Stimulated activated CD8-positive, alpha-beta memory T cell treated with anti-CD3 and anti-CD28 coated beads, Interleukin-12 subunit alpha, Interleukin-12 subunit beta, amount 100 ng/mL, for 4 hours (primary cell): ENCODE data around the gene TOX2.

ENCODE experiments used
- DNase-seq: peaks from one replicate; pipeline ENCODE4 v3.0.0-alpha.2; 2020; ENCODE audit warnings: low read depth

TOX2 gene

DNA sequence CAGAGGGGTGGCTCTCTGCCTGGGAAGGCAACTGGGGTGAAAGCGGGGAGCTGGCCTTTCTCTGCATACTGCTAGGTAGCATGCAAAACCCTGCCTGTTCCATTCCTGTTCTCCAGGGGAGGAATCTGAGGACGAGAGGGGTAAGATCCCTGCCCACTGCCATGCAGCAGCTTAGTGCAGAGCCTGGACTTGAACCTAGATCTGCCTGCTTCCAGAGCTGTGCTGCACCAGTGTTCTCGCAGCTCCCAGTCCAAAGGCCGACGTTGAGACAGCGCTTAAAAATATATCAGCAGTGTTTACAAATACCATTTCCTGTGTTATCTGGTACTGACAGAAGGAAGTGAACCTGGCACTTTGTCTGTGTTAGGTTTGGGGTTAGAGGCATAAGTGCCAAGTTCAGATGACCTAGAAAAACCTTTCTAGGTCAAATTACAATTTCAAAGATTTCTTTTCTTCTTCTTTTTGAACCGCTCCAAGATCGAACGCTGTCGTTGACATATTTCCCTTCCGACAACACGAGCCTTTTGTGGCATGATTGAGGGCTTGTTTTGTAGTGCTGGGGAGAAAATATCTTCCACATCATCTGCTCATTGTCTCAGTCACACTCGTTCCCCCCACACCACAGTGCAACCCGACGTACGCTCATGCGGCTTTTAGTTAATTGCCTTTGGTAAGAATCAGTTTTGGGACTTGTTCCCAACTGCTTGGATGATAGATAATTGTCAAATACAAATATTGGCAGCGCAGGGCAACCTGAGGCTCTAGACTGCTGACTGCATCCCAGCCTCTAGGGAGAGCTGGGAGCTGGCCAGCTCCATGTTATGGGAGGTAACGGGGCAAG lies 44.6 kb downstream of the TOX2 start:
- no peak for DNase-seq

DNA sequence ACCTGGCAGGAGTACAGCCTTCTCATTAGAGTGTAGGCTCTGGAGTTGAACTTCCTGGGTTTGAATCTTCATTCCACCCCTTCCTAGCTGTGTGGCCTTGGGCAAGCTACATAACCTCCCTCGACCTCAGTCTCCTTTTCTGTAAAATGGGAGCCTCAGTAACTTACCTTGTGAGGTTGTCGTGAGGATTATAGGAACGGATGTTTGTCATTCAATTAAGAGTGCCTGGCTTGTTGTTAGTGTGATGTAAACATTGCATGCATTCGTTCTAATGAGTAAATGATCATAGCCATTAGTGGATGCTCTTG lies 45.2 kb downstream of the TOX2 start:
- no peak for DNase-seq

DNA sequence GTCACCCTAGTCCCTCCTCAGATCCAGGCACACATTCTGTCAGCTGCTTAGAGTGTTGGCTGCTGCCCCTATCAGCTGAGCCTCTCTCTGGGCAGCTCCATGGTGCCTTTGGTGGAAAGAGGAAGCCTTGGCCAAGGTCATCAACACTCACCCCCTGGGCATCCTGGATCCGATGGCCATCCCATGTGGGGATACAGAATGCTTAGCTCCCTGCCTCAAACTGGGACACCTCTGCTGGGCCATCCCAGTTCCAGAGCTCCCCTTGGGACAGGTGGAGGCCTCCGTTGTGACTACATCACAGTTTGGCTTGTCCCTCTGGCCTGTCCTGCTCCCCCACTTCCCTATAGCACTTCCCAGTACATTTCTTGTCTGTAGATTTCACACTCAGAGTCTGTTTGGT lies 45.6 kb downstream of the TOX2 start:
- no peak for DNase-seq

DNA sequence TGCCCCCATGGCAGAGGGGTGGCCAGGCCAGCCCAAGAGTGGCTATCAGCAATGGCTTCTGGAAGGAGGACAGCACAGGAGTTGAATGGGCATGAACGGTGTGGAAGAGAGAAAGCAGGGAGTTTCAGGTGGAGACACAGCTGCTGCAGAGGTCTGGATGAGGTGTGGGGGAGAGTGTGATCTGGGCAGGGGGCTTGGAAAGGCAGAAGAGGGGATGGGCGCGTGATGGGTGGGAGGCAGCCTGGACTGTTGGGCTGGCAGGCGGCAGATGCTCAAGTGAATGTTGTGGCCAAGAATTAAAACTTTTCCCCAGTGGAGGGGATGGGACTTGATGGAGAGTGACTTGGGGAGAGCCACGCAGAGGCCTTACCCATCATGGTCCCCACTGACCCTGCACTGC lies 46.5 kb downstream of the TOX2 start:
- no peak for DNase-seq

DNA sequence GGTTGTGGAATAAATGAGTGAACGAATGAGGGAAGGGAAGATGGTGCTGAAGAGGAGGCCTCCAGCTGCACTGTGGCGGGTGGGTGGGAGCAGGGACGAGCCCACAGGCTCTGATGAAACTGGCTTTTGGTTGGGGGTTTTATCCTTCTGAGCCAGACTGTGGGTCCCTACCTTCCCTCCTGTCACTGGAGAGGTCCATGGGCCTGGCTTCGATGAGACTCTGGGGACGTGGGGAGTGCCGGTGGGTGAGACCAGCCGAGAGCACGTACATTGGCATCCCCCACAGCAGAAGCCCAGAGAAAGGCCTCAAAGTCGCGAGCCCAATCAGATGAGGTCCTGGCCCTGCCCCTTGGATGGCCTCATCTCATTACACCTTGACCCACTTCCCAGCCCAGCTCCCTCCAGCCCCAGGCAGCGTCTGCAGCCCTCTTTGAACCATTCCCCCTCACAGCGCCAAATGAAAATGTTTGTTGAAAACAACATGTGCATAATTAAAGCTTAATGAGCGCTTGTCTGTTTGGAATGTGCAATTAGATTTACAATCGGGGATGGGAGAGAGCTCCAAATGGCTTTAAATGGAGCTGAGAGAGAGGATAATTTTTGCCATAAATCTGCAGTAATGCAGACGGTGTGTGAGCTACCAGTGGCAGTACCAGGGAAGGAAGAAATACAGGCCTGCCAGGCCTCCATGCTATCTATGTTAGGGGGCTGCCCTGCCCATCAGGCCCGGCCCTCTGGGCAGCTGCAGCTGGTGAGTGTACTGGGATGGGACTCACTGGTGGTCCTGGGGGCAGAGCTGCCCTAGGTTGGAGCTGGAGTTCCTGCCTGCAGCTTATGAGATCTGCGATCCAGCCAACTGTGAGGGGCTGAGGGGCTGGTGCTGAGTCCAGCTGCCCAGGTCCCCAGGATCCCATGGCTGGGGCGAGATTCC lies 47.2 kb downstream of the TOX2 start:
- no peak for DNase-seq

DNA sequence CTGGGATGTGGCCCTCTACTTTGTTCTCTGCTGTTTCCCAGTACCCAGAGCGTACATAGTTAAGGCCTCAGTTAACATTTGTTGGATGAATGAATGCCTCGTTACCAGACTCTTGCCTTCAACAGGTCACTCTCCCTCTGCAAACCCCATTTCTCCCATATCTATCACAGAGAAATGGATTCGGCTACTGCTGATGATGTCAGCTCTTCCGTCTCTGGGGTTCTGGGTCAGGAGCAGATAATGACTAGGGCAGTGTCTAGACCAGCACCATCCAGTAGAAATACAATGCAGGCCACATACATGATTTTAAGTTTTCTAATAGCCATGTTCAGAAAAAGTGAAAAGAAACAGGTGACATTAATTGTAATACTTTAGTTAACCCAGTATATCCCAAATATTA lies 47.9 kb downstream of the TOX2 start:
- DNase-seq, result no peak

DNA sequence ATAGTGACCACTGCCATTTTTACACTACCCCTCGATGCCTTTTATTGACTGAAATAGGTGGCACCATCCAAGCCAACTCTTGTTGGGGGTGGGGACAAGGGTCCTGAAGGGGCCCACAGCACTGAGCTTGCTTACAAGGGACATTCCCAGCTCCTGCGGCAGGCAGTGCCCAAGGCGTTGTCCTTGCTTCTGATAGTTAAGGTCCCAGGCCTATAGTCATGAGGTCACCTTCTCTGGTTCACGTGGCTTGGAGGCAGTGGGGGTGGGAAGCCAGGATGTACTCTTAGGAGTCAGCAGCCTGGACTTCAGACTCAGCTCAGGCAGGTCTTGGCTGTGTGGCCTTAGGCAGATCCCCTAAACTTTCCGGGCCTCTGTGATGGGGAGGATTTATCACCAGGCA lies 48.6 kb downstream of the TOX2 start:
- no peak for DNase-seq

DNA sequence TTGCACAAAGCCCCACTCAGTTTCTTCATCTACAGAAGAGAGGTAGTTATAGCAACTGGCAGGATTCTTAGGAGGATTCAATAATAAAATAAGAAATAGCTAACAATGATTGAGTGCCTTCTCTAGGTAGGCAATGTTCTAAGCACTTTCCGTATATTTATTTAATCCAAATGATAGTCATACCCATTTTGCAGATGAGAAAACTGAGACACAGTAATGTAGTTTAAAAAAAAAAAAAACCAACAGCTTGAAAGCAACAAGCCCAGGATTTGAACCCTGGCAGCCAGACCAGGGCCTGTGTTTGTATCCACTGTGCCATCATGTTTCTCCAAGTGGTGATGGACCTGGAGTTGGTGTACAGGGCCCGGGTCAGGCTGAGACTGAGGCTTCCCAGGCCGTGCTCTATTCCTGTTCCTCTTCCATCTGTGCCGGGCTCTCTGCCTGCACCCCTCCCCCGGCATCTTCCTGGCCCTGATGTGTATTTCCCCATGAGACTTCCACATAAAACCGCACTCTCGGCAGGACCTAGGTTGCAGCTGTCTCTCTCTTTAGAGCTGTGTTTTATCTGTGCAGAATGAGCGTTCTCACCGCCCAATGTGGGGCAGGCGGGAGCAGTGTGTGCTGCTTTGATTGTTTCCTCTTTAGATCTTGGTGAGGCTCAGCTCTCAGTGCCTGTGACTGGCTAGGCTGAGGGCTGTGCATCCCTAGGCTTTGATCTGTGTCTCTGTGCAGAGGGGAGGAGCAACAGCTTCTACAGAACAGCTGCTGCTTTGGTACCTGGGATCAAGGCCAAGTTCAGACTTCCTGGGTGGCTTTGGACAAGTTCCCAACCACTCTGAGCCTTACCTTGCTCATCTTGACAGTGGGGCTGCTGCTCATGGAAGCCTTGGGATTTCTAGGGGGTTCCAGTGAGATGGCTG lies 49.5 kb downstream of the TOX2 start:
- DNase-seq, result no peak

DNA sequence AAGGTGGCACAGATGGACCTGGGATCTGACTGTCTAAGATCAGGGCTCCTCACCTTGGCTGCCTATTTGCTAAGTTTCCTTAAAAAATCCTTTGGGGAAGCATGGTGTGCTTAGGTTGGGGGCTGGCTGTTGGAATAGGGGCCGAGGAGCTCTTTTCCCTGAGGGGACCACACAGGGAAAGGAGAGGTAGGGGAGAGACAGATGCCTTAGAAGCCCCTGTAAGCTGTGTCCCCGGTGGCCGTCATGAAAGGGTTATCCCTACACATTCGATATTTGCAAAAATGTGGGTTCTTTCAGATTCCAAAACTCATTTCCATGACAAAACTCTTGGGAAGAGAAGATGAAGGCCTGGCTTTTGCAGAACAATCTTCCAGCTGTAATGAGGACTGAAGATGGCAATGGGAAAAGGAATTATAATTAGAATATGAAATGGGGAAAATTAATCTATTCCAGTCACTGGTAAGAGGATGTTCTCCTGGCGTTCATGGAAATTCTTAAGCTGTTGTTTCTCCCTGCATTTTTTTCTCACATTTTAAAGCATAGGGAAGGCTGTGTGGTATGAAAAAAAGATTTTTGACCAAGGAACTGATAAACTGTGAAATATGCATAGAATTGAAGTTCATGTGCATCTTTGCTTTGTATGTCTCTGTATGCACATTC lies 53.8 kb downstream of the TOX2 start:
- DNase-seq, result no peak

DNA sequence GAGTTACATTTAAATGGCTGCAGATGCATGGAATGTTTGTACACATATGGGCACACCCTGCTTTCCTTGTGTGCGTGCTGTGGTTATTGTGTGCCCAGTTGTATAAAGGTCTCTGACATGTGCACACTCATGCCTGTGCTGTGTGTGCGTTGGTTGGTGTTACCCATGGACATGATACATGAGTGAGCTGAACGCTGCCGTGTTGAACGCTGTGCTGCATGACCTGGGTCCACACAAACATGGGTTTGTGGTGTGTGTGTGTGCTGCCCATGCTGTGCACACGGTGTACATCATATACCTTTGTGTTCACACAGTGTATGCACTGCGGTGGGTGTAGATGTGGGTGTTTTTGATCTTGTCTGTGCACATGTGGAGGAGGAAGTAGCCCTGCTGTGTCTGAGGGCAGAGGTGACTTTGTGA lies 54.4 kb downstream of the TOX2 start:
- DNase-seq, result no peak

DNA sequence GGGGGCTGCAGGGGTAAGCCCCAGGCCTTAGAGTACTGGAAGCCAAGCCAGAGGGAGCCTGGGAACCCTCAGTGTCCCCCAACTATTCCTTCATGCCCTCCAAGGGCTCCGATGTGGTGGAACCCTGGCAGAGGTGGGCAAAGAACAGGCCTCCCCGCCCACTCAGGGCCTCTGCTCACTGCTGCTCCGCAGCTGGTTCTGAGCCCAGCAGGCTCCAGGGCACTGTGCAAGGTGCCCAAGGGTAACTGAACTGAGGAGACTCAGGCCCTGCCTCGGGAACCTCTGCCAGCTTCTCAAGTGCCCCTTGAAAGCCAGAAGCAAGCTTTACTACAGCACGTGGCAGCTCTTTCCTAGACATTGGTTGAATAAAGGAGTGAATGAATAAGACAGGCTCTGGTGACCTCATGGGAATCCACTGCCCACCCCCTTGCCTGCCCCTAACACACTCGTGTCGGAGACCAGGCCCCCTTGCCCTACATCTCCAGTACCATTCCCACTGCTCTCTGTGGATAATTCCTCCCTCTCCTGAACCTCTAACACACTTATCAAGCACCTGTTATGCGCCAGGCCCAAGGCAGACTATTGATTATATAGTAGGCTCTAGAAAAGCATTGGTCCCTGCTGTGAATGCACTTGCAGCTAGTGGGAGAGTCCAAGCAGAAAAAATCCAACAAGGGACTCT lies 55.0 kb downstream of the TOX2 start:
- DNase-seq, result no peak

DNA sequence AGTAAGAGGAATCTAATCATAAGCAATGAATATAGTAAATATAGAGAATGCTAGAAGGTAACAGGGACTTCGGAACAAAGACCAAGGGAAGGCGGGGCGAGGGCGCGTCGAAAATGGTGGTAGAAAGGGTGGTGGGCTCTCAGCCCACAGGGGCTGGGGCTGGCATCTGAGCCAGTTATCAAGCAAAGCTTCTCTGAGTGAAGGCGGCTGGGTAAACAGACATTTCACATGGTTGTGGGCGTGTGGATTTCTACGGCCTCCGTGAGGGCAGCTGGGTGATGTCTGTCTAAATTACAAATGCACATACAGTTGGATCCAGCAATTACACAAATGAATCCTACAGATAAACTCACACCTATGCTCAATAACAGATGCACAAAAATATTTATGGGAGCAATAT lies 56.6 kb downstream of the TOX2 start:
- no peak for DNase-seq

DNA sequence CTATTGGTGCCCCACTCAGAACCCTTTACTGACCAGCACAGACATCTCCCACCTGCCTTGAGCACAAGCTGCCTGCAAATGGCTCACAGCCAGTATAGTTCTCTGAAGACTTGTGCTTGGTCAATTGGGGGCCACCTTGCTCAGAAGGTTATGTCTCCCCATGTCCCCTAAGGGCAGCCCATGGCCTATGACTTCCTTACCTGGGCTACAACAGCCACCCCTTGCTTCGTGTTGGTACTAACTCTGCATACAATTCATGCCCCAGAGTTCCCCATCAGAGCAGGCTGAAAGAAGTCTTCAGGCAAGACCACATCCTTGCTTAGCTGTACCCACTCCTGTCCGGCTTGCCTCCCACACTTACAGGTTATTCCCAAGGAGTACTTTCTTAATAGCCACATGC lies 57.4 kb downstream of the TOX2 start:
- no peak for DNase-seq

DNA sequence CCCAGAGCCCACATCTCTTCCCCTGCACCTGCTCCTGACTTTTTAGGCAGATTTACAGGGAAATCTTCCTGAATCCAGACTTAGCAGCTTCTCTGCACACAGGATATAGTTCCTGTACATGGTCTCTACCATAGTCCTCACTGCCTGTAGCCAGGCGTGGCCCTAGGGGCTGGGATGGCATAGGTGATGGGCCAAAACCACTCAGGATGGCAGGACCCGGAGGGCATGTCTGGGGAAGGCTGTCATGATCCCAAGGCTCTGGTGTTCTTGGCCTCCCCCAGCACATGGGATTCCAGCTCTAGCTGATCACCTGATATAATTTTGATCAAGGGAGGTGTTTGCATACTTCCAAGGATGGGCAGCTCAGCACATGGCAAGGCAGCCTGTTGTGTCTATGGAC lies 58.0 kb downstream of the TOX2 start:
- DNase-seq, result no peak

DNA sequence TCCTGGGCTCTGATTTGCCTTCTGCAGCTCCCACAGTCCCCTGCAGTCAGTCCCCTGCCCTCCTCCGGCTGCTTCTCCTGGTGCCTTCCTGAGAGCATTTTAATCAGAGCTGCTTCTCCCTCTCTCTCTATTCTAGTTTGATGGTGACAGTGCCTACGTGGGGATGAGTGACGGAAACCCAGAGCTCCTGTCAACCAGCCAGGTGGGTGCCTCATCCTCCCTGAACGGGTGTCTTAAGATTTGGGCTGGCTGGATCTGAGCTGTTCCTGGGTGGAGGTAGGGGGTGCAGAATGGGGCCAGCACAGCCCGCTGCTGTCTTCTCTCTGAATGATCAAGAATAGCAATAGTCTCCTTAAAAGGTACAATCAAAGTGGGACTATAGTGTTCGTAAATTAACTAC lies 58.6 kb downstream of the TOX2 start:
- no peak for DNase-seq

DNA sequence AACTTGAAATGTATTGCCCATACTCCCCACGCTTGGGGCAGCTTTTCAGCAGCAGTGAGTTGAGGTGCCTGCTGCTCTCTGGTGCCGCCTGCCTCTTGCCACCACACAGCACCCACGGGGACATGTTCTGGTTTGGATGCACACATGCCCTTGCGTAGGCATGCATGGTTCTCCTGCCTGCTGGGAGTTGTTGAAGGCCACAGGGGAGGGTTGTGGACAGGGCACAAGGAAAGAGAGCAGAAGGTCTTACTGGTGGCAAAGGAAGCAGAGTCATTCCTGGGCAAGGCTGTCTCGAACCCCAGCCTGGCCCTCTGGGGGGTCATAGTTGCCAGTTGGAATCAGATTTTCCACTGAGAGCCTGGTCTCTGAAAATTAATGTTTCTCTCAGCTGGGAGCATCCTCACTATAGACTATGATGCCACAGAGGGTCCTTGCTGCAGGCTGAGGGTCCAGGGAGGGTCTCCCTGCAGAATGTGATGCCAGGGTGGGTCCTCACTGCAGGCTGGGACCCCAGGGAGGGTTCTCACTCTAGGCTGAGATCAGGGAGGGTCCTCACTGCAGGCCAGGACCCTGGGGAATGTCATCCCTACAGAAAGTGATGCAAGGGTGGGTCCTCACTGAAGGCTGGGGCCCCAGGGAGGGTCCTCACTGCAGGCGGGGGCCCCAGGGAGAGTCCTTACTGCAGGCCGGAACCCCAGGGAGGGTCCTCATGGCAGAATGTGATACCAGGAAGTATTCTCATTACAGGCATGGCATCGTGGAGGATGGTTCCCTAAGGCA lies 59.2 kb downstream of the TOX2 start:
- no peak for DNase-seq

DNA sequence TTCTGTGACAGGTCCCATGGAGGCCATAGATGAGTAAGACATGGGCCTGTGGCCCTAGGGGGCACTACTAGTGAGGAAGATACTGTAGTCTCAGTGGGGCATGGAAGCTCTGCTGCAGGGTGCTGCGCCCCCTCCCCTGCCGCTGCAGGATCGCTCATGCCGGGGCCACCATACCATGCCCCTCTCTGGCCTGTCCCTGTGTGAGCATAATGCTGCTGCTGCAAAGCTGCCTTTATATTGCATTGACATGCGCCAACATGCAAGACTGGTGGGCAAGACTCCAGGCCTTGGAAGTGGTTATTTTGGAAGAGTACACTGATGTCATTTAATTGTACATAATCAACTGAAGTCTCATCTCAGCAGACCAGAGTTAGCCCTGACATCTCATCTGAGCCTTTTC lies 60.0 kb downstream of the TOX2 start:
- DNase-seq, result no peak

DNA sequence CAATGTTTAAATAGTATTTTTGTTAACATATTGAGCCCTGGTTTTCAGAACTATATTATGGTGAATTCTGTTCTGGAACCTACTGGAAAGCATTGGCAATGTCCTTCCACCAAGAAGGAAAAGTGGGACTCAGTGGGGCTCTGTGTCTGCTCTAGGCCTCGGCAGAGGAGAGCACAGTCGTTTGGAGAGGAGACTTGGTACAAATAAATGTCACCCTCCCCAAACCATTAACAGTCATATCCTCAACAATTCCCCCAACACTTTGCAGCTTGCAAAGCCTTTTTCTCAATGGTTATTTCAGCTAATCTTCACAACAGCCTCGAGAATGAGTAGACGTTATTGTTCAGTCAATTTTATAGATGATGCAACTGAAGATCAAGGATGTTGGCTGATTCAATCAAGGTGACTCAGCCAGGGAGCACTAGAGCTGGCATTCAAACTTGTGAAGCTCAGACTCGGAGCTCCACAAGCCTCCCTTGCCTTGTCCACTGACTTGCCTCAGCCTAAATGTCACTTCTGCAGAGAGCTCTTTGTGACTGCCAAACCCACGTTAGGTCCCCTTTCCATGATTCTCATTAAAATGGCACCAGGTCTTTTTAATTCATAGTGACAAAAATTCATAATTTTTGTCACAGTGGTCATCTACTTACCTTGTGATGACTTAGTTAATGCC lies 60.6 kb downstream of the TOX2 start:
- DNase-seq, result no peak

DNA sequence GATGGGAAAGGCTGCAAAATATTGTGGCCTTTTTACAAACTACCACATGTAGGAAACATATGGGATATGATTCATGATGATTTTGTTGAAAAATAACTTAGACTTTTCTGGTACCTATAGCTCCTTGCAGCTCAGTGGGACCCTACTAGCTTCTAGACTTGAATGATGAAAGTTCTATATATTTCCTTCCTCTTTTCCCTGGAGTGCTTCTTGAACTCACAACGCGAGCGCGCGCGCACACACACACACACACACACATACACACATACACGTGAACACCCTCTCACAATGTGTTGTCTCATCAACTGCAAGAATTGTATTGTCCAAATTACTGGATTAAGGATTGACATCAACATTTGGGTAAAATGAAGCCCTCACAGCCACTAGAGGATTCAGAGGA lies 61.9 kb downstream of the TOX2 start:
- DNase-seq, result no peak

DNA sequence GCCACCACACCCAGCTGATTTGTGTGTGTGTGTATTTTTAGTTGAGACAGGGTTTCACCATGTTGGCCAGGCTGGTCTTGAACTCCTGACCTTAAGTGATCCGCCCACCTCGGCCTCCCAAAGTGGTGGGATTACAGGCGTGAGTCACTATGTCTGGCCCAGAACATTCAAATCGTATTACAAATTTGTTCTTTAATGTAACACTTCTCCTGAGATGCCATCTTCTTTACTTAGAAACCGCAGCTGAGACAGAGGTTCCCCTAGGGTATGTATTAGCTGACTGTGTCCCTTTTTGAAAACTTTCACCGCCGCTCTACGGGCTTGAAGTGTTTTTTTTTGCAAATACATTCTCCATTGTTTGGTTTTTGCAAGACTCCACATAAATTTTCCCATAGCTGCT lies 62.6 kb downstream of the TOX2 start:
- no peak for DNase-seq
